H1 (cell line): Measurements from ENCODE around the gene SLC43A3. TPM values are rescaled to one million over a fixed set of nuclear protein-coding genes. Genes with fewer than 3 reads are reported as not detected.

Experiments
- CTCF ChIA-PET: fragments of 300-600 bp; sonication (Branson Sonifier 250); formaldehyde crosslinking; loops from one replicate; lab custom pipeline; 2021; ENCODE audit not compliant: partially characterized antibody; lab: Charles Lee
- POLR2A ChIA-PET: fragments of 300-600 bp; sonication (Branson Sonifier 250); formaldehyde crosslinking; loops from one replicate; lab custom pipeline; 2021; ENCODE audit warnings: inconsistent platforms; ENCODE audit not compliant: partially characterized antibody; lab: Charles Lee
- DNase-seq, 2 experiments: peaks; one replicate each; pipeline versions ENCODE4 v3.0.0 to v3.0.0-alpha.2; 2010 to 2022; ENCODE audit warnings: low spot score in 2 of 2, low read depth in 1 of 2, mixed read lengths in 1 of 2
- FAIRE-seq: peaks from 2 replicates; lab custom pipeline; 2011; peaks lifted over from hg19 to GRCh38; lab: Jason Lieb, UNC
- H2AFZ ChIP-seq: 2 replicates; pipeline ENCODE4 v1.8.1; 2012; ENCODE audit warnings: low read length, inconsistent platforms
- H2AK5ac ChIP-seq: 2 replicates; pipeline ENCODE4 v1.6.1; 2013; ENCODE audit warnings: low read depth, low read length
- H2BK120ac ChIP-seq: replicated peaks from 2 replicates; pipeline ENCODE3; 2013; ENCODE audit warnings: low read depth, low read length, inconsistent platforms
- H2BK12ac ChIP-seq: 2 replicates; pipeline ENCODE4 v1.6.1; 2013; ENCODE audit warnings: low read depth, low read length
- H2BK15ac ChIP-seq: 2 replicates; pipeline ENCODE4 v1.6.1; 2013; ENCODE audit warnings: low read length
- H2BK20ac ChIP-seq: 2 replicates; pipeline ENCODE4 v1.6.1; 2013; ENCODE audit warnings: low read length
- H2BK5ac ChIP-seq: 2 replicates; pipeline ENCODE4 v1.6.1; 2013; ENCODE audit warnings: low read depth, low read length
- H3K14ac ChIP-seq: 2 replicates; pipeline ENCODE4 v1.6.1; 2013; ENCODE audit warnings: inconsistent platforms; ENCODE audit not compliant: insufficient read length
- H3K18ac ChIP-seq: 2 replicates; pipeline ENCODE4 v1.6.1; 2013; ENCODE audit warnings: low read length; ENCODE audit errors: extremely low read depth
- H3K23ac ChIP-seq: 2 replicates; pipeline ENCODE4 v1.6.1; 2013; ENCODE audit warnings: inconsistent platforms; ENCODE audit not compliant: insufficient read length
- H3K23me2 ChIP-seq: 2 replicates; pipeline ENCODE4 v1.6.1; 2013; ENCODE audit warnings: low read depth, low read length
- H3K27ac ChIP-seq: 2 replicates; pipeline ENCODE4 v1.6.1; 2011; ENCODE audit warnings: low read depth, low read length, inconsistent platforms
- H3K27me3 ChIP-seq, 4 experiments: replicated peaks in 1 of 4; 1 replicate in 1 of 4; 2 replicates in 3 of 4; pipeline versions ENCODE4 v1.6.1 to v1.8.1; 2011 to 2013; ENCODE audit warnings: low read length in 3 of 4, mild to moderate bottlenecking in 3 of 4, inconsistent platforms in 2 of 4, mixed read lengths in 2 of 4, moderate library complexity in 1 of 4; ENCODE audit not compliant: control insufficient read depth in 3 of 4, insufficient read depth in 3 of 4; ENCODE audit errors: extremely low read depth in 1 of 4
- H3K36me3 ChIP-seq, 4 experiments: 2 replicates each; pipeline versions ENCODE4 v1.6.1 to v1.8.1; 2011 to 2013; ENCODE audit warnings: mild to moderate bottlenecking in 4 of 4, low read length in 3 of 4, moderate library complexity in 2 of 4, control low read depth in 1 of 4, inconsistent platforms in 1 of 4; ENCODE audit not compliant: insufficient read depth in 4 of 4, control insufficient read depth in 2 of 4
- H3K4ac ChIP-seq: replicated peaks from 2 replicates; pipeline ENCODE3; 2013; ENCODE audit warnings: low read length, low read depth, mixed read lengths, inconsistent platforms; ENCODE audit not compliant: insufficient read length
- H3K4me1 ChIP-seq, 4 experiments: replicated peaks in 1 of 4; 1 replicate in 1 of 4; 2 replicates in 3 of 4; pipeline versions ENCODE4 v1.6.1 to v1.8.1; 2011 to 2013; ENCODE audit warnings: low read length in 3 of 4, inconsistent platforms in 2 of 4, mixed read lengths in 1 of 4; ENCODE audit not compliant: insufficient read depth in 4 of 4, control insufficient read depth in 3 of 4
- H3K4me2 ChIP-seq, 2 experiments: 2 replicates each; pipeline versions ENCODE4 v1.6.1 to v1.8.1; 2011 to 2013; ENCODE audit warnings: low read depth in 2 of 2, low read length in 2 of 2, control low read depth in 1 of 2, inconsistent platforms in 1 of 2, mild to moderate bottlenecking in 1 of 2; ENCODE audit not compliant: insufficient read depth in 1 of 2
- H3K4me3 ChIP-seq, 4 experiments: fragments of 200-600, 300-600 bp in 1 of 4; sonication (generic), shearing (Covaris generic), sonication (Bioruptor Twin) in 1 of 4; 2 replicates each; pipeline versions ENCODE4 v1.5.1 to v1.8.1; 2011 to 2016; ENCODE audit warnings: low read length in 4 of 4, low read depth in 3 of 4, control low read depth in 2 of 4, inconsistent platforms in 2 of 4, mild to moderate bottlenecking in 2 of 4, mixed read lengths in 1 of 4, moderate library complexity in 1 of 4; ENCODE audit not compliant: insufficient read depth in 2 of 4; ENCODE audit errors: extremely low read depth in 1 of 4
- H3K56ac ChIP-seq: replicated peaks from 2 replicates; pipeline ENCODE3; 2013; ENCODE audit warnings: low read depth, mild to moderate bottlenecking, mixed read lengths, low read length, inconsistent platforms; ENCODE audit not compliant: insufficient read length
- H3K79me1 ChIP-seq: 2 replicates; pipeline ENCODE4 v1.6.1; 2013; ENCODE audit warnings: low read depth, low read length, control low read depth
- H3K79me2 ChIP-seq, 2 experiments: 2 replicates each; pipeline versions ENCODE4 v1.6.1 to v1.8.1; 2012 to 2013; ENCODE audit warnings: low read length in 2 of 2, mild to moderate bottlenecking in 2 of 2, inconsistent platforms in 1 of 2; ENCODE audit not compliant: insufficient read depth in 2 of 2, control insufficient read depth in 1 of 2
- H3K9ac ChIP-seq, 4 experiments: replicated peaks in 1 of 4; 1 replicate in 1 of 4; 2 replicates in 3 of 4; pipeline versions ENCODE4 v1.6.1 to v1.8.1; 2011 to 2013; ENCODE audit warnings: low read depth in 3 of 4, low read length in 3 of 4, control low read depth in 2 of 4, mild to moderate bottlenecking in 2 of 4, moderate library complexity in 2 of 4, inconsistent platforms in 1 of 4; ENCODE audit errors: extremely low read depth in 1 of 4
- H3K9me3 ChIP-seq, 2 experiments: 2 replicates each; pipeline versions ENCODE4 v1.6.1 to v1.8.1; 2012 to 2013; ENCODE audit warnings: mild to moderate bottlenecking in 2 of 2, moderate library complexity in 2 of 2, control low read depth in 1 of 2, inconsistent platforms in 1 of 2, low read depth in 1 of 2, low read length in 1 of 2, mixed read lengths in 1 of 2; ENCODE audit not compliant: insufficient read depth in 2 of 2
- H4K20me1 ChIP-seq, 2 experiments: replicated peaks in 1 of 2; 2 replicates each; pipeline versions ENCODE3 to v1.8.1; 2011 to 2013; ENCODE audit warnings: inconsistent platforms in 2 of 2, low read length in 2 of 2, mild to moderate bottlenecking in 1 of 2; ENCODE audit not compliant: insufficient read depth in 2 of 2, control insufficient read depth in 1 of 2
- H4K5ac ChIP-seq: 2 replicates; pipeline ENCODE4 v1.6.1; 2013; ENCODE audit warnings: low read length, low read depth, mixed read lengths, inconsistent platforms; ENCODE audit not compliant: insufficient read length
- H4K8ac ChIP-seq: 2 replicates; pipeline ENCODE4 v1.8.0; 2013; ENCODE audit warnings: mild to moderate bottlenecking, moderate library complexity, low read length, inconsistent platforms; ENCODE audit not compliant: insufficient read depth; ENCODE audit errors: extremely low read depth
- H4K91ac ChIP-seq: replicated peaks from 2 replicates; pipeline ENCODE3; 2013; ENCODE audit warnings: low read length, mixed read lengths, inconsistent platforms; ENCODE audit not compliant: insufficient read length
- BCL11A ChIP-seq, 2 experiments: IDR thresholded peaks; one replicate each; pipeline ENCODE4 v1.6.1; 2011; ENCODE audit warnings: low read depth in 2 of 2, low read length in 2 of 2, mild to moderate bottlenecking in 2 of 2
- CBX5 ChIP-seq: fragments of 300-800, 300-1000 bp; sonication (generic); IDR thresholded peaks from 2 replicates; pipeline ENCODE4 v1.7.1; 2016; ENCODE audit warnings: antibody characterized with exemption, low read length, low read depth
- EZH2 ChIP-seq: fragments of 200-600 bp; sonication (generic); IDR thresholded peaks from 2 replicates; pipeline ENCODE4 v1.7.1; 2012; ENCODE audit warnings: low read depth, mild to moderate bottlenecking, moderate library complexity, low read length, inconsistent platforms; ENCODE audit not compliant: severe bottlenecking
- HDAC2 ChIP-seq, 2 experiments: fragments of 300-600 bp in 1 of 2; sonication (generic) in 1 of 2; IDR thresholded peaks; 2 replicates each; pipeline ENCODE4 v1.6.1; 2011 to 2012; ENCODE audit warnings: low read depth in 2 of 2, low read length in 2 of 2, mild to moderate bottlenecking in 2 of 2, moderate library complexity in 2 of 2, borderline replicate concordance in 1 of 2, inconsistent platforms in 1 of 2
- JUND ChIP-seq: IDR thresholded peaks from 2 replicates; pipeline ENCODE4 v1.6.1; 2011; ENCODE audit warnings: mild to moderate bottlenecking, improper control_type of control experiment, low read length
- KDM5A ChIP-seq: fragments of 200-600 bp; IDR thresholded peaks from 2 replicates; pipeline ENCODE4 v1.7.1; 2012; ENCODE audit warnings: mild to moderate bottlenecking, low read length, inconsistent platforms, mixed read lengths
- NANOG ChIP-seq: IDR thresholded peaks from 2 replicates; pipeline ENCODE4 v1.6.1; 2011; ENCODE audit warnings: low read length, low read depth, mild to moderate bottlenecking, inconsistent platforms; ENCODE audit not compliant: insufficient read depth, poor library complexity, severe bottlenecking
- SIN3A ChIP-seq, 2 experiments: IDR thresholded peaks in 1 of 2; conservative IDR thresholded peaks in 1 of 2; 2 replicates each; pipeline ENCODE4 v1.6.1; 2011 to 2012; ENCODE audit warnings: low read length in 2 of 2, improper control_type of control experiment in 1 of 2, low read depth in 1 of 2, mild to moderate bottlenecking in 1 of 2
- SP1 ChIP-seq: IDR thresholded peaks from 2 replicates; pipeline ENCODE4 v1.6.1; 2011; ENCODE audit warnings: low read depth, low read length
- SUZ12 ChIP-seq: fragments of 200-600 bp; sonication (generic); IDR thresholded peaks from 2 replicates; pipeline ENCODE4 v1.6.1; 2012; ENCODE audit warnings: mild to moderate bottlenecking, inconsistent platforms, low read length, moderate library complexity, mixed read lengths
- WGBS, 2 experiments: shearing (Covaris generic) in 1 of 2; methylation state at CpG; one replicate each; pipeline versions ENCODE4 v1.1.6 to v1.1.7; 2013 to 2015; ENCODE audit warnings: low lambda C conversion rate in 2 of 2, mixed read lengths in 2 of 2, inconsistent platforms in 1 of 2, low coverage in 1 of 2, missing lambda C conversion rate in 1 of 2; ENCODE audit not compliant: insufficient replicate concordance in 2 of 2, insufficient coverage in 1 of 2, insufficient read length in 1 of 2; ENCODE audit errors: extremely low coverage in 1 of 2, missing lambda C conversion rate in 1 of 2; 5-methylcytosine and 5-hydroxymethylcytosine counted together
- polyA plus RNA-seq, 7 experiments: library from polyadenylated mRNA; depleted of rRNA in 3 of 7; stranded (reverse) in 5 of 7; unstranded in 2 of 7; fragments of >200 nt in 5 of 7; fragments of 200-250 nt in 2 of 7; gene quantifications; 1 replicate in 5 of 7; 2 replicates in 1 of 7; 4 replicates in 1 of 7; pipeline versions ENCODE4 v1.2.1 to v1.2.3, GENCODE V29; 2011 to 2013; ENCODE audit warnings: missing spikeins in 2 of 7, mixed read lengths in 2 of 7
- total RNA-seq: library from RNA; stranded (reverse); fragmentation: NEBNext Ultra II Directional; extraction: Animal tissue kit (Norgen Biotek cat#: 25700); gene quantifications from 2 replicates; pipeline ENCODE4 v1.2.1, GENCODE V29; 2021
- TF ChIP-seq, protein P1 (sequence below): IDR thresholded peaks from 2 replicates; pipeline ENCODE4 v1.6.1; 2012; ENCODE audit warnings: inconsistent platforms

The SLC43A3 gene
- total and polyA plus RNA-seq, 2 of the 8 experiments (the other 6 are each of a cell fraction or from before 2014, with no cell fraction given): 31.8 to 67.8 TPM

DNA sequence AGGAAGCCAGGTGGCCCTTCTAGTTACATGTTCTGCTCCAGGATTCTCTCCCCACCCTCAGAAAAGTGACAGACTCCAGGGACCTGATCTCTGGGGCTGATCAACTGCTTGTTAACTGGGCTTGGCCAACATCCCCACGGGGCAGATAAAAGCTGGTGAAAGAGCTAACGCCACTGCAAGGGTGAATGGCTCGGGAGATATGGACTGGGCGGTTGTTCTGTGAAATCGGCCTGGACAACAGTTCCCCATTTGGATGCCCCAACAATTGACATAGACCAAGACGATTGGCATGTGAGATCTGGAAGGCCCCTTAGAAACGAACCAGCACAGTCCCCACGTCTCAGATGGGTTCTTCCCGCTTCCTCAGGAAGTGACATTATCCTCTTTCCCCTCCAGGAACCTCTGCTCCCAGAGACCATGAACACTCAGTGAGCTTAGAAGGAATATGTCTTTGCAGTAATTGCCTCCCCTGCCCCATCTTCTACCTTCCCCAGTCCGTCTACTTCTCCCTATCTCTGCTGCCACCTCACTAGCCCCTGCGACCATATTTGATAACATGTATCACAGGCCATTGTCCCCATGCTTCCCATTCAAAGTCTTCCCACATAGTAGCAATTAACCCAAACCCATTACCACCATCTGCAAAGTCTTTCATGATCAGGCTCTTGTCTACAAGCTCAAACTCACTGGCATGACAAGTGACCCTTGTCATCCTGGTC, 30.9 kb downstream of the SLC43A3 start:
- no peak overlapping the region for H2BK120ac ChIP-seq
- H2BK15ac ChIP-seq: no peak overlapping the region
- no peak overlapping the region for H3K18ac ChIP-seq
- POLR2A ChIA-PET: interaction anchor here (0.8 to 1.2 kb wide), 2 partner anchors 11 to 17 kb away, joined by 3 read pairs; no protein-coding TSS in a partner anchor
- 94% methylated on average over 11 of the region's 11 CpGs; no CpG with 5 or more reads in 1 of the 2 experiments for WGBS, 2 experiments
- H2BK5ac ChIP-seq: no peak overlapping the region
- H3K79me1 ChIP-seq: no peaks in the 10 kb centered on the region; the same call in 1 of the 2 replicates
- H3K4me3 ChIP-seq: no peak overlapping the region
- FAIRE-seq (no peak), DNase-seq (no peak)
- H3K56ac ChIP-seq: no peak overlapping the region
- no peak overlapping the region for H3K4ac ChIP-seq
- no peaks in the 10 kb centered on the region for H4K20me1 ChIP-seq
- CTCF ChIA-PET: interaction anchor here (0.8 to 1.4 kb wide), 2 partner anchors 15 to 32 kb away, joined by 3 to 4 read pairs; partner anchors contain the start of gene PRG3
- H3K79me2 ChIP-seq: no peaks in the 10 kb centered on the region
- H3K27ac ChIP-seq: no peak overlapping the region
- no peak overlapping the region for H2BK20ac ChIP-seq
- H2AK5ac ChIP-seq: no peak overlapping the region
- no peak overlapping the region for H4K5ac ChIP-seq
- no peak overlapping the region for H4K8ac ChIP-seq
- no peaks in the 10 kb centered on the region for H3K23me2 ChIP-seq
- H3K9ac ChIP-seq: no peak overlapping the region
- H3K9me3 ChIP-seq: no peaks in the 10 kb centered on the region
- no peak overlapping the region for H3K23ac ChIP-seq
- no peak overlapping the region for H3K4me2 ChIP-seq
- H3K36me3 ChIP-seq: no peaks in the 10 kb centered on the region
- no peaks in the 10 kb centered on the region for H3K4me1 ChIP-seq
- H3K27me3 ChIP-seq: no peaks in the 10 kb centered on the region; a peak in 2 of 7 replicates
- H2BK12ac ChIP-seq: no peak overlapping the region
- H2AFZ ChIP-seq: no peak overlapping the region
- no peak overlapping the region for H4K91ac ChIP-seq
- no peak overlapping the region for H3K14ac ChIP-seq
- no peak for TF ChIP-seq SUZ12
- no peak for TF ChIP-seq SP1
- TF ChIP-seq, protein P1, sequence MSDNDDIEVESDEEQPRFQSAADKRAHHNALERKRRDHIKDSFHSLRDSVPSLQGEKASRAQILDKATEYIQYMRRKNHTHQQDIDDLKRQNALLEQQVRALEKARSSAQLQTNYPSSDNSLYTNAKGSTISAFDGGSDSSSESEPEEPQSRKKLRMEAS: no peak
- TF ChIP-seq CBX5: no peak
- no peak for TF ChIP-seq EZH2
- no peak for TF ChIP-seq JUND
- no peak for TF ChIP-seq SIN3A (conservative IDR thresholded peaks at IDR 0.05 in 1 of 2, IDR thresholded peaks at IDR 0.05 in 1 of 2; ENCODE audit: low read depth in 1 of 2, low read length in 2 of 2)
- no peak for TF ChIP-seq BCL11A (IDR thresholded peaks at IDR 0.05; ENCODE audit: low read depth in 2 of 2, low read length in 2 of 2)
- TF ChIP-seq HDAC2 (IDR thresholded peaks at IDR 0.05; ENCODE audit: borderline replicate concordance in 1 of 2, low read depth in 2 of 2, low read length in 2 of 2): no peak
- no peak for TF ChIP-seq NANOG
- no peak for TF ChIP-seq KDM5A
